Kidney epithelial cell (primary cell): ENCODE data around the gene TUSC2. TPM values are rescaled to one million over a fixed set of nuclear protein-coding genes. Genes with fewer than 3 reads are reported as not detected.
"Not testable (repeated sequence)": the region's sequence is repeated elsewhere in the genome, so short reads cannot be mapped to it uniquely, and the experiment has no call there.

Experiments
- DNase-seq: peaks from one replicate; pipeline ENCODE4 v3.0.0-alpha.2; 2010; ENCODE audit warnings: low read depth
- H3K27me3 ChIP-seq: 2 replicates; pipeline ENCODE4 v1.6.0; 2011; ENCODE audit warnings: low read length; ENCODE audit not compliant: control insufficient read depth, insufficient read depth
- H3K36me3 ChIP-seq: 2 replicates; pipeline ENCODE4 v1.5.1; 2011; ENCODE audit warnings: low read length; ENCODE audit not compliant: control insufficient read depth, insufficient read depth
- H3K4me3 ChIP-seq: 2 replicates; pipeline ENCODE4 v1.5.1; 2011; ENCODE audit warnings: low read depth, mild to moderate bottlenecking, control low read depth, low read length
- total RNA-seq: library from RNA; depleted of rRNA; stranded (reverse); fragments of >200 nt; gene quantifications from 2 replicates; pipeline ENCODE4 v1.2.3, GENCODE V29; 2015
- TF ChIP-seq, protein P1 (sequence below): IDR thresholded peaks from 2 replicates; pipeline ENCODE4 v1.5.1; 2011; ENCODE audit warnings: mild to moderate bottlenecking, moderate library complexity, low read length, control low read depth, inconsistent platforms; ENCODE audit not compliant: insufficient read depth, poor library complexity, severe bottlenecking

TUSC2 gene
- total RNA-seq, 1 donor from 2014 or later: 58.3 TPM

DNA sequence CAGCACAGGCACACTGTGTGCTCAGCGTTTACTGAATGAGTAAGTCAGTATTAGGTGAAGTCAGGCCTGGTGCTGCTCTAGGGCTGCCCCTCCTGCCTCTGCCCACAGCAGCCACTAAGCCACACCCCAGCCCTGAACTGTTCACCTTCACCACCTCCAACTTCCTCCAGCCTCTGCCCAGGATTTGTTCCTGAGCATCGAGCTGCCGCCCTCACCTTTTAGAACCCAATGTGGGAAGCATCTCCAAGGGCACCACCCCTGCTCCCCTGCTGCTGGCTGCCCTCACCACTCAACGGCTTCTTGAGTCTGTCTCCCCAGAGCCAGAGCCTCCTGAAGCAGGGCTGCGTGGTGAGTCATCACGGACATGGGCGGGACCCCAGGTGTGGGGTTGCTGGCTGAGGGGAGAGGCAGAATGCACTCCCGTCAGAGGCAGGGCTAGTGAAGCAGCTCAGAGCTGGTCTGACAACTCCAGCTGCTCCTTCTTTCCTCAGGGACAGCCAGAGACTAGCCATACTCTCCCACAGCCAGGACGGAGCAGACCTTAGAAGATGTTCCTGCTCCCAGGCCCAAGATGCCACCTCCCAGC is 11.3 kb downstream of the TUSC2 start:
- Histone ChIP-seq H3K36me3 (peaks cover 3% of the 10 kb centered on the region), H3K27me3 (no peaks in the 10 kb centered on the region), H3K4me3 (no peak overlapping the region)
- TF ChIP-seq, protein P1, sequence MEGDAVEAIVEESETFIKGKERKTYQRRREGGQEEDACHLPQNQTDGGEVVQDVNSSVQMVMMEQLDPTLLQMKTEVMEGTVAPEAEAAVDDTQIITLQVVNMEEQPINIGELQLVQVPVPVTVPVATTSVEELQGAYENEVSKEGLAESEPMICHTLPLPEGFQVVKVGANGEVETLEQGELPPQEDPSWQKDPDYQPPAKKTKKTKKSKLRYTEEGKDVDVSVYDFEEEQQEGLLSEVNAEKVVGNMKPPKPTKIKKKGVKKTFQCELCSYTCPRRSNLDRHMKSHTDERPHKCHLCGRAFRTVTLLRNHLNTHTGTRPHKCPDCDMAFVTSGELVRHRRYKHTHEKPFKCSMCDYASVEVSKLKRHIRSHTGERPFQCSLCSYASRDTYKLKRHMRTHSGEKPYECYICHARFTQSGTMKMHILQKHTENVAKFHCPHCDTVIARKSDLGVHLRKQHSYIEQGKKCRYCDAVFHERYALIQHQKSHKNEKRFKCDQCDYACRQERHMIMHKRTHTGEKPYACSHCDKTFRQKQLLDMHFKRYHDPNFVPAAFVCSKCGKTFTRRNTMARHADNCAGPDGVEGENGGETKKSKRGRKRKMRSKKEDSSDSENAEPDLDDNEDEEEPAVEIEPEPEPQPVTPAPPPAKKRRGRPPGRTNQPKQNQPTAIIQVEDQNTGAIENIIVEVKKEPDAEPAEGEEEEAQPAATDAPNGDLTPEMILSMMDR: no peak
- peak; percentile 91 for DNase-seq

DNA sequence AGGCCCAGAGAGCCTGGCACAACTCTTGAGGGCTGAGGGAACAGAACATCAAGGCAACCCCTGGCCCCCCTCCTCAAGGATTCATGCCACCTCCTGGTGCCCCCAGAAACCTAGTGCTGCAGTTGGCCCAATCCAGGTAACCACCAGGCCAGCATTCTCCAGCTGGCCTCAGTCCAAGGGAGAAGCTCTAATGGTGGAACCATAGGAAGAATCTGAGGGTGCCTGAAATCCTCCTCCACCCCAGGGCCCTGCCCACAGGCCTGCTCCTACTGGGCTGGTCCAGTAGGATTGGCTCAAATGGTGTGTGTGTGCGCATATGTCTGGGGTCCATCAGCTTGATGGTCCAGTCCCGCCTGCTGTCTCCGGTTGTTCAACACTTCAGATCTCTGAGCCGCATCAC is 13.2 kb downstream of the TUSC2 start:
- Histone ChIP-seq H3K36me3 (peaks cover 3% of the 10 kb centered on the region), H3K27me3 (no peaks in the 10 kb centered on the region), H3K4me3 (no peak overlapping the region)
- TF ChIP-seq, protein P1: no peak
- no peak for DNase-seq

DNA sequence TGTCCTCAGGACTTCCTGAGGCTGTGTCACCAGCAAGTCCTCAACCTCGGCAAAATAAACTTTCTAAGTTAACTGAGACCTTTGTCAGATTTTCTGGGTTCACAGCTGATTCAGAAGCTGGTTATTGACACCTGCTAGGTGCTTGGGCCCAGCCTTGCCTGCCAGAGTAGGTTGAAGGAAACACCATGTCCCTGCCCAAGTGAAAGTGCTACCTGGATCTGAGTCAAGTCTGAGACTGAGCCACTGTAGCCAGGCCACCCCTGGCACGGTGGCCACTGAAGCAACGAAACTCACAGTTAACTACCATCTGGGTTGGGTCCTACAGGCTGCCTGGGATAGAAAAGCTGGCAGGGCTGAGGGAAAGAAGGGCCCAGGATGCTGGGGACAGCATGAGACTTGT is 13.7 kb downstream of the TUSC2 start:
- TF ChIP-seq, protein P1: no peak
- Histone ChIP-seq H3K4me3 (no peak overlapping the region), H3K36me3 (peaks cover 3% of the 10 kb centered on the region), H3K27me3 (no peaks in the 10 kb centered on the region)
- DNase-seq: no peak

DNA sequence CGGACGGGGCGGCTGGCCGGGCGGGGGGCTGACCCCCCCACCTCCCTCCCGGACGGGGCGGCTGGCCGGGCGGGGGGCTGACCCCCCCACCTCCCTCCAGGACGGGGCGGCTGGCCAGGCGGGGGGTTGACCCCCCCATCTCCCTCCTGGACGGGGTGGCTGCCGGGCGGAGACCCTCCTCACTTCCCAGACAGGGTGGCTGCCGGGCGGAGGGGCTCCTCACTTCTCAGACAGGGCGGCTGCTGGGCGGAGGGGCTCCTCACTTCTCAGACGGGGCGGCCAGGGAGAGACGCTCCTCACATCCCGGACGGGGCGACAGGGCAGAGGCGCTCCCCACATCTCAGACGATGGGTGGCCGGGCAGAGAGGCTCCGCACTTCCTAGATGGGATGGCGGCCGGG is 16.0 kb downstream of the TUSC2 start:
- H3K27me3 ChIP-seq, H3K4me3 ChIP-seq: not testable (repeated sequence)

DNA sequence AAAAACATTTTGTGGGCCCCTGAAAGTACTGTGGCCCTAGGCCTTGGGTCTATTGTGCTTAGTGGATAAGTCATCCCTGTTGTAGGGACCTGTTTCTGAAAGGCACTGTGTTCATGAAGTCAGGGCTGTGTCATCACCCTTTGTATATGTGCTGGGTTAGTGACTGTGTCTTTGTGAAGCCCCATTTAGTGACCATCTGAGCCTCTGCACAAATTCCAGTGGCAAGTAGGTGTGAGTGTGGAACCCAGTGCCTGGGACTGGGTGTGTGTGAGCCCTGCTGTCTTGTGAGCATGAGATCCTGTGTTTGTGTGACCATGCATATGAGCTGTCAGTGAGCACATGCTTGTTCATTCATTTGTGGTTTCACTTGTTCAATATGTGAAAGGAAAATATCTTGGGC is 23.4 kb downstream of the TUSC2 start:
- no peak for DNase-seq

More for the DNA sequence above, 16.0 kb downstream of the TUSC2 start:
- not testable (repeated sequence) for H3K36me3 ChIP-seq, DNase-seq

DNA sequence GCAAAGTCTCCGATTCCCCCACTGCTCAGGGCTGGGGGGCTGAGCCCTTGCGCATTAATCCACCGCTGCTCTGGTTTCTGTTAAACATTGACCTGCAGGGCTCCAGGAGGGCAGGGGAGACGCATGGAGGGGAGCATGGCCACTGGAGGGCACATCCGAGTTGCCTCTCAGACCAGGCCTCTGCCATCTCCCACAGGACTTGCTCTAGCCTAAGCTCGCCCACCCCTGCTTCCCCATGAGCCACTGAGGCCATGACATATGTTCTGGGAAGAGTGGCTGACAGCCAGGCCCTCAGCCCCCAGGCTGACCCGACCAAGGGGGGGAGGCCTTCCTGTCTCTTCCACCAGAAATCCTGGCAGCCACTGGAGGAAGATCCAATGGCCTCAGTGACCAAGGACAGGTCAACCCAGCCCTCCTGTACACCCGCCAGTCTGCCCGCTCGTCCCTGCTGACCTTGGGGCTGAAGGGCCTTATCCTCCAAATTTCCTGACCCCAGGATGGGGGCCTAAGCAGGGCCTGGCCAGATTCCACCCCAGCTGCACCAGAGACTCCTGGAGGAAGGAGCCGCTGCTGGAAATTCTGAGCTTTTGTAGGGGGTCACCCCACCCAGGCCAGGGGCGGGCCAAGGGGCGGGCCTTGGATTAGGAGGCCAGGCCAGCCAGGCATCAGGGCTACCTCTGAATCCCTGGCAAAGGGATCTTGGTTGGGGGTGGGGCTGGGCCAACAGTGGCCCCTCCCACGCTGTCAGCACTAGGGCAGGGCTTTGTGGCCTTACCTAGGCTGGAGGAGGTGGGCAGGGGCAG is 24.8 kb downstream of the TUSC2 start, which contains the start of gene HYAL1:
Gene HYAL1 (minus strand): TSS at position 562 of the 803 bp plus-strand sequence. CDS start 618 bp downstream, outside the sequence.
- TF ChIP-seq, protein P1: peak; percentile 54

More for the DNA sequence above, 23.4 kb downstream of the TUSC2 start:
- H3K27me3 ChIP-seq: no peaks in the 10 kb centered on the region
- TF ChIP-seq, protein P1: no peak
- no peaks in the 10 kb centered on the region for H3K36me3 ChIP-seq
- no peak overlapping the region for H3K4me3 ChIP-seq

More for the DNA sequence above, 24.8 kb downstream of the TUSC2 start, which contains the start of gene HYAL1:
- no peak for DNase-seq
- Histone ChIP-seq H3K27me3 (no peaks in the 10 kb centered on the region), H3K36me3 (no peaks in the 10 kb centered on the region), H3K4me3 (no peak within 1 kb of the TSS)
